Astrocyte of the spinal cord (primary cell): ENCODE results near the gene ADARB2.

Source experiments
- DNase-seq: peaks from one replicate; pipeline ENCODE4 v3.0.0; 2011; ENCODE audit warnings: low read depth, low spot score
- H3K4me3 ChIP-seq: 2 replicates; pipeline ENCODE4 v1.5.1; 2011; ENCODE audit warnings: low read depth, mild to moderate bottlenecking, low read length, moderate library complexity
- in situ Hi-C: cut with HindIII; loops from 2 replicates; pipeline ENCODE4 v1.10.0; 2017; ENCODE audit warnings: low sequenced_read_pairs
- TF ChIP-seq, protein P1 (sequence below): IDR thresholded peaks from 2 replicates; pipeline ENCODE4 v1.5.1; 2012; ENCODE audit warnings: low read depth, mild to moderate bottlenecking, low read length, inconsistent platforms

ADARB2 gene

GRCh38 chr10:1502451-1502850 lies 234.9 kb downstream of the ADARB2 start:
- in situ Hi-C loops, result no loop called here
- TF ChIP-seq, protein P1, sequence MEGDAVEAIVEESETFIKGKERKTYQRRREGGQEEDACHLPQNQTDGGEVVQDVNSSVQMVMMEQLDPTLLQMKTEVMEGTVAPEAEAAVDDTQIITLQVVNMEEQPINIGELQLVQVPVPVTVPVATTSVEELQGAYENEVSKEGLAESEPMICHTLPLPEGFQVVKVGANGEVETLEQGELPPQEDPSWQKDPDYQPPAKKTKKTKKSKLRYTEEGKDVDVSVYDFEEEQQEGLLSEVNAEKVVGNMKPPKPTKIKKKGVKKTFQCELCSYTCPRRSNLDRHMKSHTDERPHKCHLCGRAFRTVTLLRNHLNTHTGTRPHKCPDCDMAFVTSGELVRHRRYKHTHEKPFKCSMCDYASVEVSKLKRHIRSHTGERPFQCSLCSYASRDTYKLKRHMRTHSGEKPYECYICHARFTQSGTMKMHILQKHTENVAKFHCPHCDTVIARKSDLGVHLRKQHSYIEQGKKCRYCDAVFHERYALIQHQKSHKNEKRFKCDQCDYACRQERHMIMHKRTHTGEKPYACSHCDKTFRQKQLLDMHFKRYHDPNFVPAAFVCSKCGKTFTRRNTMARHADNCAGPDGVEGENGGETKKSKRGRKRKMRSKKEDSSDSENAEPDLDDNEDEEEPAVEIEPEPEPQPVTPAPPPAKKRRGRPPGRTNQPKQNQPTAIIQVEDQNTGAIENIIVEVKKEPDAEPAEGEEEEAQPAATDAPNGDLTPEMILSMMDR, result no peak
- DNase-seq, result no peak
- no peak overlapping the region for H3K4me3 ChIP-seq

DNA sequence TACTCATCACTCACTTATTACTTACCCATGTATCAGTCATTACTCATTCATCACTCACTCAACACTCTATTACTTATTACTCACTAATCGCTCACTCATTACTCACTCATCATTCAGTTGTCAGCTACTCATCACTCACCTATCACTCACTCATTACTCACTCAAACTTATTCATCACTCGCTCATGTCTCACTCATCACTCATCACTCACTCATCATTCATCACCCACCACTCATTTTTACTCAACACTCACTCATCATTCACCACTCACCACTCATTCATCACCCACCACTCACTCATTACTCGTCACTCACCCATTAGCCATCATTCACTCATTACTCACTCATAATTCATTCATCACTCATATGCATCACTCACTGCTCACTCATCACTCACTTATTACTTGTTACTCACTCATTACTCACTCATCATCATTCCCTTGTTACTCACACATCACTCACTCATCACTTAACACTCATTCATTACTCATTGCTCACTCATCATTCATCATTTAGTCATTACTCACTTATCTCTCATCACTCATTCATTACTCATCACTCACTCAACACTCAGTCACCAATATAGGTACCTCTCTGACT lies 237.9 kb downstream of the ADARB2 start:
- TF ChIP-seq, protein P1, result no peak
- DNase-seq, result no peak
- H3K4me3 ChIP-seq, result no peak overlapping the region
- in situ Hi-C loops, result no loop called here

- DNase-seq, result no peak
- no peak overlapping the region for H3K4me3 ChIP-seq
- in situ Hi-C loops, result no loop called here
- TF ChIP-seq, protein P1, result no peak
Measured at GRCh38 chr10:1498746-1499358, 238.5 kb downstream of the ADARB2 start.

- in situ Hi-C loops, result no loop called here
- no peak for DNase-seq
- TF ChIP-seq, protein P1, result no peak
- no peak overlapping the region for H3K4me3 ChIP-seq
Measured at GRCh38 chr10:1495915-1496517, 241.3 kb downstream of the ADARB2 start.

DNA sequence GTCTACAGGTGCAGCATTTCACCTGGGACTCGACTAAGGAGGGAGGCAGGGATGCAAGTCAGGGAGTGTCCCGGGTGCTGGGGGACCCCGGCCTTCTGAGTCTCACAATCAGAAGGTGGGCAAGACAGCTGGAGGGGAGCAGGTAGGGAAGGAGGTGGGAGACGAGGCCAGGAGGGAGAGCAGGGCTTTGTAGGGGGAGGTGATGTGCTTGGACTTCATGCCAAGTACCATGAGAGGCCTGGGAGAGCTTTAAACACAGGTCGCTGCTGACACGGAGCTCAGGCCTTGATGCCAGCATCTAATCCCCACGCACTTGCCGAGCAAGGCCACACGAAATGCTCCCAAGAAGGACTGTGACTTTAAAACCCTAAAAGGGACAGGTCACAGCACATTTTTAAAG lies 244.7 kb downstream of the ADARB2 start:
- TF ChIP-seq, protein P1, result no peak
- H3K4me3 ChIP-seq, result no peak overlapping the region
- in situ Hi-C loops, result no loop called here
- no peak for DNase-seq

GRCh38 chr10:1491901-1492300 lies 245.4 kb downstream of the ADARB2 start:
- no peak for DNase-seq
- in situ Hi-C loops, result no loop called here
- TF ChIP-seq, protein P1, result no peak
- no peak overlapping the region for H3K4me3 ChIP-seq
